K562 (cell line): ENCODE results near the gene MPC1. TPM values are rescaled to one million over a fixed set of nuclear protein-coding genes. Genes with fewer than 3 reads are reported as not detected.

ENCODE experiments used
- ATAC-seq: fragments of 200-7000 bp; cut with Tn5 transposase; 3 replicates; pipeline ENCODE4 v1.9.1; 2020; ENCODE audit warnings: moderate library complexity
- BruUV-seq: library from RNA; stranded (reverse); fragments of 400-500 nt; replicated peaks from 2 replicates; lab custom pipeline; 2021; lab: Mats Ljungman, UMichigan
- CTCF ChIA-PET: fragments of 300-600 bp; formaldehyde crosslinking; extraction: SDS; loops from one replicate; lab custom pipeline; 2021; ENCODE audit warnings: low intra/inter-chr PET ratio; lab: Yijun Ruan, JAX
- POLR2A ChIA-PET: fragments of 300-600, 350-650 bp; sonication (Branson Sonifier 250); formaldehyde crosslinking; extraction: SDS; loops from one replicate; lab custom pipeline; 2021; ENCODE audit warnings: antibody characterized with exemption, inconsistent platforms; lab: Yijun Ruan, JAX
- DNase-seq, 4 experiments: peaks; one replicate each; pipeline versions ENCODE4 v3.0.0 to v3.0.0-alpha.2; 2011 to 2018; ENCODE audit warnings: low spot score in 3 of 4, mixed read lengths in 3 of 4; ENCODE audit errors: extremely low read depth in 1 of 4
- FAIRE-seq: peaks from 2 replicates; lab custom pipeline; 2011; peaks lifted over from hg19 to GRCh38; lab: Jason Lieb, UNC
- H2AFZ ChIP-seq: 2 replicates; pipeline ENCODE4 v1.6.0; 2011; ENCODE audit warnings: low read depth, low read length, control low read depth, inconsistent platforms
- H3K27ac ChIP-seq: fragments of 200-600 bp; 3 replicates; pipeline ENCODE4 v1.8.0; 2011; ENCODE audit warnings: low read depth, mild to moderate bottlenecking, control low read depth, inconsistent platforms, low read length, moderate library complexity, mixed read lengths; ENCODE audit errors: extremely low read depth
- H3K27me3 ChIP-seq, 2 experiments: fragments of 300-600 bp in 1 of 2; 2 replicates in 1 of 2; 3 replicates in 1 of 2; pipeline versions ENCODE4 v1.6.0 to v1.8.0; 2011; ENCODE audit warnings: inconsistent platforms in 2 of 2, low read length in 2 of 2, mild to moderate bottlenecking in 1 of 2, mixed read lengths in 1 of 2, moderate library complexity in 1 of 2; ENCODE audit not compliant: control insufficient read depth in 2 of 2, insufficient read depth in 2 of 2
- H3K36me3 ChIP-seq: fragments of 300-600 bp; 3 replicates; pipeline ENCODE4 v1.8.0; 2011; ENCODE audit warnings: mild to moderate bottlenecking, low read length, inconsistent platforms; ENCODE audit not compliant: control insufficient read depth, insufficient read depth
- H3K4me1 ChIP-seq, 2 experiments: fragments of 200-600 bp in 1 of 2; replicated peaks in 1 of 2; 2 replicates in 1 of 2; 3 replicates in 1 of 2; pipeline versions ENCODE4 v1.5.1 to v1.8.0; 2011; ENCODE audit warnings: inconsistent platforms in 2 of 2, low read length in 2 of 2, mild to moderate bottlenecking in 1 of 2, mixed read lengths in 1 of 2, moderate library complexity in 1 of 2; ENCODE audit not compliant: control insufficient read depth in 2 of 2, insufficient read depth in 2 of 2
- H3K4me2 ChIP-seq: 2 replicates; pipeline ENCODE4 v1.6.1; 2011; ENCODE audit warnings: low read length, control low read depth, inconsistent platforms, mixed read lengths; ENCODE audit not compliant: insufficient read depth
- H3K4me3 ChIP-seq: fragments of 200-600 bp; sonication (generic), shearing (Covaris generic); 2 replicates; pipeline ENCODE4 v1.5.1; 2016; ENCODE audit warnings: control low read depth, inconsistent platforms
- H3K79me2 ChIP-seq: fragments of 200-600 bp; 3 replicates; pipeline ENCODE4 v1.8.0; 2011; ENCODE audit warnings: low read length, inconsistent platforms; ENCODE audit not compliant: control insufficient read depth, insufficient read depth
- H3K9ac ChIP-seq, 2 experiments: 2 replicates each; pipeline versions ENCODE4 v1.6.0 to v1.6.1; 2011; ENCODE audit warnings: low read depth in 2 of 2, low read length in 2 of 2, control low read depth in 1 of 2, inconsistent platforms in 1 of 2, mild to moderate bottlenecking in 1 of 2, mixed read lengths in 1 of 2; ENCODE audit not compliant: insufficient read depth in 1 of 2
- H3K9me1 ChIP-seq: one replicate; pipeline ENCODE4 v1.6.0; 2011; ENCODE audit warnings: inconsistent platforms, mild to moderate bottlenecking, low read length, moderate library complexity; ENCODE audit not compliant: control insufficient read depth, insufficient read depth
- H3K9me3 ChIP-seq: replicated peaks from 2 replicates; pipeline ENCODE4 v1.5.1; 2011; ENCODE audit warnings: low read depth, low read length, inconsistent platforms; ENCODE audit not compliant: control insufficient read depth, insufficient read depth
- H4K20me1 ChIP-seq: replicated peaks from 2 replicates; pipeline ENCODE4 v1.6.1; 2011; ENCODE audit warnings: low read length, inconsistent platforms, mixed read lengths; ENCODE audit not compliant: control insufficient read depth, insufficient read depth
- COPS2 ChIP-seq: fragments of 450-650 bp; conservative IDR thresholded peaks from 2 replicates; pipeline ENCODE4 v1.6.1; 2016; ENCODE audit warnings: mild to moderate bottlenecking, moderate library complexity
- FOXM1 ChIP-seq, 2 experiments: fragments of 450-650 bp in 1 of 2; sonication (generic) in 1 of 2; formaldehyde crosslinking in 1 of 2; IDR thresholded peaks; 2 replicates each; pipeline versions ENCODE4 v1.6.1 to v1.9.0; 2017 to 2022; ENCODE audit warnings: low read depth in 2 of 2, mild to moderate bottlenecking in 2 of 2, missing genetic modification reagents in 1 of 2, moderate library complexity in 1 of 2
- HNRNPK ChIP-seq: fragments of 200-400 bp; formaldehyde crosslinking; IDR thresholded peaks from one replicate; pipeline ENCODE4 v1.6.1; 2018; ENCODE audit warnings: mild to moderate bottlenecking, low read depth, low read length; ENCODE audit not compliant: poor library complexity, severe bottlenecking
- ILF3 ChIP-seq: fragments of 450-650 bp; IDR thresholded peaks from 2 replicates; pipeline ENCODE4 v1.6.1; 2018; ENCODE audit warnings: antibody characterized with exemption, mild to moderate bottlenecking, moderate library complexity, borderline replicate concordance
- KLF16 ChIP-seq: IDR thresholded peaks from 2 replicates; pipeline ENCODE4 v1.6.1; 2016; ENCODE audit warnings: antibody characterized with exemption
- TCFL5 ChIP-seq: fragments of 250-450 bp; sonication (Bioruptor Pico); conservative IDR thresholded peaks from 2 replicates; pipeline ENCODE4 v1.6.1; 2021; ENCODE audit warnings: mild to moderate bottlenecking, moderate library complexity, matching md5 sums
- TEAD2 ChIP-seq: fragments of 450-650 bp; IDR thresholded peaks from 2 replicates; pipeline ENCODE4 v1.6.1; 2016; ENCODE audit warnings: missing genetic modification characterization, control low read depth, missing compliant biosample characterization
- ZNF212 ChIP-seq: fragments of 450-650 bp; formaldehyde crosslinking; IDR thresholded peaks from 2 replicates; pipeline ENCODE4 v1.4.0; 2020; ENCODE audit warnings: mild to moderate bottlenecking
- WGBS: fragments of 100-300 bp; shearing (Covaris generic); methylation state at CpG from one replicate; pipeline ENCODE4 v1.1.6; 2016; ENCODE audit warnings: low coverage, mixed read lengths; ENCODE audit not compliant: insufficient coverage; ENCODE audit errors: missing lambda C conversion rate; 5-methylcytosine and 5-hydroxymethylcytosine counted together
- in situ Hi-C: fragments of 300-500 bp; cut with MboI; formaldehyde crosslinking; loops from 4 replicates; pipeline ENCODE4 v1.15.0; 2018; ENCODE audit warnings: inconsistent platforms, mixed read lengths
- intact Hi-C: fragments of 100-400 bp; cut with micrococcal nuclease; formaldehyde crosslinking; loops from 2 replicates; pipeline ENCODE4 v1.14.2; 2022
- polyA plus RNA-seq, 8 experiments: library from polyadenylated mRNA; depleted of rRNA in 4 of 8; stranded (reverse) in 5 of 8; unstranded in 3 of 8; fragments of >200 nt; fragmentation: Nextera tagmentation in 2 of 8; fragmentation: Illumina TruSeq in 1 of 8; extraction: Ambion mirVana in 2 of 8; extraction: Trizol in 1 of 8; gene quantifications; 2 replicates each; pipeline versions ENCODE4 v1.2.1 to v1.2.3, GENCODE V29; 2011 to 2014; ENCODE audit warnings: inconsistent platforms in 1 of 8, missing spikeins in 1 of 8
- total RNA-seq, 7 experiments: library from RNA; depleted of rRNA in 6 of 7; stranded (reverse); fragments of >200 nt in 6 of 7; fragmentation: Illumina TruSeq in 2 of 7; extraction: Trizol in 2 of 7; gene quantifications; 2 replicates each; pipeline versions ENCODE4 v1.2.1 to v1.2.3, GENCODE V29; 2011 to 2021; ENCODE audit warnings: low replicate concordance in 1 of 7
- TF ChIP-seq, protein P1 (sequence below), 2 experiments: fragments of 250-450 bp in 1 of 2; fragments of 450-650 bp in 1 of 2; sonication (Bioruptor Pico) in 1 of 2; IDR thresholded peaks; 2 replicates each; pipeline versions ENCODE4 v1.6.1 to v1.8.0; 2016 to 2021; ENCODE audit warnings: mild to moderate bottlenecking in 2 of 2, moderate library complexity in 2 of 2, missing compliant biosample characterization in 1 of 2, missing genetic modification characterization in 1 of 2

MPC1 gene
- total and polyA plus RNA-seq, 9 of the 15 experiments (the other 6 are each of a cell fraction or from before 2014, with no cell fraction given): 78.6 to 185 (median 138) TPM

DNA sequence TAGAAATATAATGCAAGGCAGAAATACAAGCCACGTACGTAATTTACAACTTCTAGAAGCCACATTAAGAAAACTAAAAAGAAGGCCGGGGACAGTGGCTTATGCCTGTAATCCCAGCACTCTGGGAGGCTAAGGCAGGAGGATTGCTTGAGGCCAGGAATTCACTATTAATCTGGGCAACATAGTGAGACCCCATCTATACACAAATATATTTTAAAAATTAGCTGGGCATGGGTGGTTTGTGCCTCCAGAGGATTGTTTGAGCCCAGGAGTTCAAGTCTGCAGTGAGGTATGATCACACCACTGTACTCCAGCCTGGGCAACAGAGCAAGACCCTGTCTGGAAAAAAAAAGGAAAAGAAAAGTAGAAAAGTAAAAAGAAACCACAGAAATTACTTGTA, 12.3 kb downstream of the MPC1 start (continued):
- TF ChIP-seq ILF3: no peak
- TF ChIP-seq FOXM1 (IDR thresholded peaks at IDR 0.05; ENCODE audit: low read depth): no peak
- no peak for TF ChIP-seq FOXM1 (CRISPR knock-in tag; IDR thresholded peaks at IDR 0.05; ENCODE audit: low read depth)
- no peak for TF ChIP-seq TEAD2

DNA sequence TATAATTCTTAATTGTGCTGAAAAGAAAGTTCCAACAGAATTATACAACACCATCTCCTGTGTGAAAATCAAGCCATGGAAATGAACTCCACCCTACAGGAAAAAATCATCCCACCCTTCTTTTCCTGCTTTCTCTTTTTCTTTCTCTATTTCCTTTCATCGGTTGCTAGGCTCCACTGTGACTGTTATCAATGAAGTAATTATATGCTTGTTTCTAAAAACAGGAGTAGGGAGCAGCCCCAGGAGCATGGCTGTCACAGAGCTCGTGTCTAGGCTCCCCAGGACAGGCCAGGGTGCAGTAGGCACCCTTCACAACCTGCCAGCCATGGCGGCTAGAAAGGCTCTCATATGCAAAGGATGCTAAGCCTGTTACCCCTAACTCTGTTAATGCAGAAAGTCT, 13.0 kb downstream of the MPC1 start:
- TF ChIP-seq KLF16: no peak
- no peak for TF ChIP-seq COPS2
- TF ChIP-seq HNRNPK: no peak
- no peak for TF ChIP-seq ZNF212 (CRISPR knock-in tag)
- TF ChIP-seq, protein P1, sequence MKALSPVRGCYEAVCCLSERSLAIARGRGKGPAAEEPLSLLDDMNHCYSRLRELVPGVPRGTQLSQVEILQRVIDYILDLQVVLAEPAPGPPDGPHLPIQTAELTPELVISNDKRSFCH (CRISPR knock-in tag; IDR thresholded peaks at IDR 0.05): no peak
- TF ChIP-seq, protein P1 (tag; IDR thresholded peaks at IDR 0.05): no peak
- TF ChIP-seq TCFL5 (CRISPR knock-in tag): no peak
- ChIA-PET CTCF (no interaction called here), POLR2A (no interaction called here)
- Histone ChIP-seq H3K79me2 (peaks cover 12% of the 10 kb centered on the region; the same call in 1 of the 3 replicates), H3K36me3 (peaks cover 32% of the 10 kb centered on the region; the same call in 2 of the 3 replicates), H3K27me3 (no peaks in the 10 kb centered on the region), H4K20me1 (no peaks in the 10 kb centered on the region), H2AFZ (no peak overlapping the region), H3K27ac (no peak overlapping the region), H3K4me2 (no peak overlapping the region), H3K4me3 (no peak overlapping the region), H3K9me1 (no peaks in the 10 kb centered on the region), H3K9ac (no peak overlapping the region), H3K9me3 (no peaks in the 10 kb centered on the region), H3K4me1 (no peaks in the 10 kb centered on the region)
- FAIRE-seq: no peak
- DNase-seq: no peak
- ATAC-seq: no peak
- in situ Hi-C loops: no loop called here
- intact Hi-C loops: no loop called here
- WGBS: 80% methylated on average over 3 of the region's 3 CpGs
- no TSS peak for BruUV-seq
